Islet of Langerhans (tissue), 1 donor: ENCODE data around the gene MTNR1A.
"Not testable (repeated sequence)": the region's sequence is repeated elsewhere in the genome, so short reads cannot be mapped to it uniquely, and the experiment has no call there.

Experiments used
- FAIRE-seq: peaks from one replicate; lab custom pipeline; 2011; peaks lifted over from hg19 to GRCh38; lab: Jason Lieb, UNC

Gene MTNR1A

DNA sequence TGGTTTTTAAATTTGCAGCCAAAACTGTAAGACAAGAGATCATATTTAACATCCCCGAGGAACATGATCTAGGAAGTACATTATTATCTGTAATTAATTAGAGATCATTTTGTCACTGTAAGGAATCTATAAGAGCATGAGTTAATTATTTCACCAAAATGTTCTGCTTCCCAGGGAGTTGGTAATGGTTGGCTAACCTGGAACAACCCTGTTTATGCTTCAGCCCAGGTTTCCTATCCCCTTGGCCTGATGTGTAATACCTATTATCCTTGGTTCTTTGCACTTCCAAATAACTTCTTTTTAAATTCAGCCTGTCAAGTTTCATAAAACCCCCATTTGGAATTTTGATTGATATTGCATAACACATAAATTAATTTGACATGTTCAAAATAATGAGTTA, 6.4 kb upstream of the MTNR1A start:
- no peak for FAIRE-seq

DNA sequence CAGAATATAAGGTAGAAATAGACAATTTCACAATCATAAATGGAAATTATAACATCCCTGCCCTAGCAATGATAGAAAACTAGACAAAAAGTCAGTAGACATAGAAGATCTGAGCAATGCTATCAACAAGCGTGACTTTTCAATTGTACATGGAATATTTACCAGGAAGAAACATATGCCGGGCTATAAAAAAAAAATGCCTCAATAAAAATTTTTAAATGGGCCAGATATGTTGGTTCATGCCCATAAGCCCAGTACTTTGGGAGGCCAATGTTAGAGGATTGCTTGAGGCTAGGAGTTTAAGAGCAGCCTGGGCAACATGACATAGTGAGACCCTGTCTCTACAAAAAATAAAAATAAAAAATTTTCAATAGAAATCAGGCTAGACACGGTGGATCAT, 5.3 kb upstream of the MTNR1A start:
- FAIRE-seq, result no peak

DNA sequence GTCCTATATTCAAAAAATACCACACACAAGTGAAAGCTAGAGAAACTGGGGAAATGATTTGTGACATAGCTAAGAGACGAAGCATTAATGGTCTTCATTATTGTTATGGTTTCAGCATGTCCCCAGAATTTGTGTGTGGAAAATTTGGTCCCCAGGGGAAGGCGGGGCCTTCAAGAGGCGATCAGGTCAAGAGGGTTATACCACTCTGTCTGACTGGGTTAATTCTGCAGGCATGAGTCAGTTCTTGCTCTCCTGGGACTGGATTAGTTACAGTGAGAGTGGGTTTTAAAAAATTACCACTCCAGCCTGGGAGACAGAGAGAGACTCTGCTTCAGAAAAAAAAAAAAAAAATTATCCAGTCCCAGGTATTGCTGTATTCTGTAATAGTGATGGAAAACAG, 2.1 kb upstream of the MTNR1A start:
- no peak for FAIRE-seq

DNA sequence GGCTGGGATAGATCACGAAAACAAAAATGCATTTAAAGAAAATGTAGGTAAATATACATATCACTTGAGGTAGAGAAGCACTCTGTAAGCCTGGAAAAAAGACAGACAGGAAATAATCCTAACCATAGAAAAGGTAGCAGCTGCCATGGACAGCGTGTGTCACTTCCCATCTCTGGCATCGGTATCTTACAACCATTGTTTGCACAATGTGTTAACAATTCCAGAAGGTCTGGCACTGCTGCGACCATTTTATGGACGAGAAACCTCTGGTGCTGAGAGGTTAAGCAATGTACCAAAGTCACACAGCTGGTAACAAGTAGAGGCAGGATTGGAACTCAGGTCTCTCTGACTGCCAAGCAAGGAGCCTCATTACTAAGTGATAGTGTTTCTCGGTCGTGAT, 1.7 kb upstream of the MTNR1A start:
- FAIRE-seq, result no peak

DNA sequence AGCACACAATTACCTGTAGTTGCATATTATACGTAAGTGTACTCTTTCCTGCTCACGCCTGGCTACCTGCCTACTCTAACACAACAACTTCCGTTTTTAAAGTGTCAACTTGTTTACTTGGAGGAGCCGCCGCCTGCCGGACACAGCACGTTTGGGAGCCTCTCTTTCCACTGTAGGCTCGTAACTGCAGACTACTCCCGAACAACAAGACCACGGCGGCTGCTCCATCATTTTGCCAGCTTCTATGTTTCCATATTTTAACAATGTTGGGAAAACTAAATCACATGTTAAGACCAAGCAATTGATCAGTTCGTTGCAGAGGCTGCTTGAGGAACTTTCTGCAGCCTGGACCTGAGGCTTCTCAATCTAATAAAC, 841 bp downstream of the MTNR1A start:
- no peak for FAIRE-seq

DNA sequence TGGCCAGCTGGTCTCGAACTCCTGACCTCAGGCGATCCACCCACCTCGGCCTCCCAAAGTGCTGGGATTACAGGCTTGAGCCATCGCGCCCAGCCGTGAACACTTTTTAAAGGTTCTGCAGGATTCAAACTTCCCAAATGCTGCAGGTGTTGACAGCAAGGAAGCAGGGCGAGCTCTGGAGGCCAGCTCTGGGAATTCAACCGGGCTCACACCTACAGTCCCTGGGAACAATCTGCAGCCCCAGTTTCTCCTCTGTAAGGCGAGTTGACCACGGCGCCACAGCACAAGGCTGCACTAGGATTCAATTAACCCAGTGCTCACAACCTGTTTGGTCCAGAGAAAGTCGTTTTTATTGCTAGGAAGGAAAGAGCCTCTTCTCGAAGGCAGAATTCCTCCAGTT, 1.6 kb downstream of the MTNR1A start:
- FAIRE-seq, result no peak

DNA sequence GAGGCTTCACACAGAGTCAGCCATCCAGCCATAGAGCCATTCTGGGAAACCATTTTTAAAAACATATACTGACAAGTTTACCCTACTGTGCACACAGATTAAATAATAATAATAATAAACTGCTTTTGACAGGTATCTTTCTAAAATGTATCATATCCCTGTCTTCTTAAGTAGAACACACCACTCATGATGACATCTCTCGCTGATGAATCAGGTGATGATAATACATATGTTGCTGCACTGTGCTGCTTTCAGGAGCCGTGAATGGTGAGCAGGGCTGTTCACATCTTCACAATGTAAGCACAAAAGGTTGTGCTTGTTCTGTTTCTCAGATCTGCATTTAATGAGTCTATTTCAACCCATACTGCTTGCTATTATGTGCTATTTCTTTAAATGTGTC, 3.5 kb downstream of the MTNR1A start:
- FAIRE-seq, result no peak

DNA sequence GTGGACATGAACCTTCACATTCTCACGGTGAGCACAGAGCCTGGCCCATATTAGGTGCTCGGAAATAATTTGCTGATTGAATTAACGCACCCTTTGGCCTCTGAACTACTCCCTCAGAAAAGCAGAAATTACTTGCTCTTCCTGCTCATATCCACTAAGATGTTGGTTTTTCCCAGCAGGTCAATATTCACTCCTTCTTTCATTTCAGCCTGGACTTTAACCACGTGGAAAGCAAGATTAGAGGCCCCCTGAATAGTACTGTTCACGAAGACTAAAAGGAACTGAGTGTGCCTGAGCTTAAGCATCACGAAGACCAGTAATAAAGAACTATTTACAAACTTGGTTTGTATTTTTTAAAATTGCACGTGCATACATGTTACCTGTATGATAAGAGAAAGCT, 9.9 kb downstream of the MTNR1A start:
- FAIRE-seq, result no peak

DNA sequence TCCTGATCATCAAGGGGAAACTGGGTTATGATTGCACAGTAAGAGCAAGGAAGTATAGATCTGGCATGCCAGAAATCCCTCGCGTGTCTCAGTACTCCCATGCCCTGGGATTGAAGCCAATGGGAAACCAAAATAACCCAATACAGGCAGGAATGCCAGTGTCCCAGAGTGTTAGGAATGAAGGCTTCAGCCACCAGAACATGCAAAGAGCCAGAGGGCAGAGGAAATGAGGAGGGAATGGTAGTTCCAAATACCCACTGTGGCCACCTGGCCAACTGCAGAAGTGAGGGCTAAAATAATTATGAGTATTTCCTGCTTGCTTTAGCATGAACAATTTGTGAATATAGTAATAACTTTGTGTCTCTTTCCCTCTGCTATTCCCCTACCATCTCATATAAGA, 12.2 kb downstream of the MTNR1A start:
- no peak for FAIRE-seq

DNA sequence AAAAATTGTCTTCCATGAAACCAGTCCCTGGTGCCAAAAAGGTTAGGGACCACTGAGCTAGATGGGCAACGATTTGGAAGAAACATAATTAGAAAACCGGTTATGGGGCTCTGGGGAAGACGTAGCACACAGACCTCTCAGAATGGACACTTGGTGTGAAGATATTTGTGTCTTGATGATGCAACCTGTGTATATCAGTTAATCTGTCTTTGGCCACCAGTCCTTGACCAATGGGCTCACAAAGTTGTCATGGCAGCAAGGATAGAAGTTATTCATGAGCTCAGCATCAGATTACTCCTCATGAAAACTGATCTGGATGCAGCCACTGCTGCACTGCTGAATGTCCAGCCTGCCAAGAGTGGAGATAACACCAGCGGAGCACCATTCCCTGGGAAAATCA, 13.6 kb downstream of the MTNR1A start:
- FAIRE-seq, result no peak

DNA sequence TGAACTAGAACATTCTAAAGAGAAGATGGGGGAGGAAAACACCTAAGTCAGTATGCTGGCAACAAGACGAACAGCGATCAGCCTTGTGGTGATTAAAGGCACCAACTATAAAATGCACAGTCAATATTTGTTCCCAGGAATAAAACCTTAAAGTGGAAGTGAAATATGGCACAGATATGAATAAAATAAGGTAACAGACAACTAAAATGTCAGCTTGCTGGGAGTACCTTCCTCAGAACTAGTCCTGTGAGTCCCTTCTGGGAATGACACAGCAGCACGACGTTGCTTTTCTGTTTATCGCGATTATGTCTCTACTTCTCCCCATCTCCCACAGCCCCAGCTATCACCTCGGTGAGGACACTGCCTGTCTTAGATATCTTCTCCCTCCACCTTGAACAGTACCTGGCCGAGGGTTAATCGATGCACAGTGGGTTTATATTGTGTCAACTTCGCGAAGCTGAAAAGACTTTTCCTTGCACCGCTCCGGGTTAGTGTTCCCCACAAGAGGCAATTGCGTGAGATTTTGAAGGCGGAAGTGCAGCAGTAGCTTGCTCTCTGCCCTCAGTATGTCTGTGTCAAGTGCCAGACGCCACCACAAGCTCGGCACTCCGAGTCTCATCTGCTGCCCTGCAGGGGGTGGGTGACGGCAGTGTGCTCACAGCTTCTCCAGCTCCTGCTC, 17.4 kb downstream of the MTNR1A start:
- FAIRE-seq, result no peak

DNA sequence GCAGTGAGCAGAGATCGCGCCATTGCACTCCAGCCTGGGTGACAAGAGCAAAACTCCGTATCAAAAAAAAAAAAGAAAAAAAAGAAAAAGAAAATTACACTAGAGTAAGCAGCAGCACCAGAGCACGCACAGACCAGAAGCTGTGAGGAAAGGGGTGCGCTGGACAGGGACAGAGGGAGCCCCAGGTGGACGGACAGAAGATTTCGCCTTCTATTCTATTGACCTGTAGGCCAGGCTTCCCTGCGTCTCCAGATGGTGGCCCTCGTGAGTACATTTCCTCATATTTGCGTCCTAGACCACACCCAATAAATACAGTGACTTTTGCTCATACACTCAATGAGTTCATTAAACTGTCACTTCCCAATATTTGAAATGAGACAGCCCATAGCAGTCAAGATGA, 19.1 kb downstream of the MTNR1A start:
- no peak for FAIRE-seq

DNA sequence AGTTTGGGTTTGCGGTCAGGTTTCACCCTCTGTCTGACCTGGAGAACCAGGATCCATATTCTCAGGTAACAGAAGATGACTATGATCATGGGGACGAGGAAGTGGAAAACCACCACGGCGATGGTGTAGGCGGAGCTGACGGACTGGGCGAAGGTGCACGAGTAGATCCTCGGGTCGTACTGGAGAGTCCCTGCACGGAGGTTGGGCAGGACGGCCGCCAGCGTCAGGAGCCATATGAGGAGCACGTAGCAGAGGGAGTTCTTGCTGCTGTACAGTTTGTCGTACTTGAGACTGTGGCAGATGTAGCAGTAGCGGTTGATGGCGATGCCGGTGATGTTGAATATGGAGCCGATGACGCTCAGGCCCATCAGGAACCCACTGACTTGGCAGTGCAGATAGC, 21.3 kb downstream of the MTNR1A start:
- FAIRE-seq, result no peak

DNA sequence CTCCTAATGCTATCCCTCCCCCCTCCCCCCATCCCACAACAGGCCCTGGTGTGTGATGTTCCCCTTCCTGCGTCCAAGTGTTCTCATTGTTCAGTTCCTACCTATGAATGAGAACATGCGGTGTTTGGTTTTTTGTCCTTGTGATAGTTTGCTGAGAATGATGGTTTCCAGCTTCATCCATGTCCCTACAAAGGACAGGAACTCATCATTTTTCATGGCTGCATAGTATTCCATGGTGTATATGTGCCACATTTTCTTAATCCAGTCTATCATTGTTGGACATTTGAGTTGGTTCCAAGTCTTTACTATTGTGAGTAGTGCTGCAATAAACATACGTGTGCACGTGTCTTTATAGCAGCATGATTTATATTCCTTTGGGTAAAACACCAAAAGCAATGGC, 31.4 kb downstream of the MTNR1A start:
- not testable (repeated sequence) for FAIRE-seq

DNA sequence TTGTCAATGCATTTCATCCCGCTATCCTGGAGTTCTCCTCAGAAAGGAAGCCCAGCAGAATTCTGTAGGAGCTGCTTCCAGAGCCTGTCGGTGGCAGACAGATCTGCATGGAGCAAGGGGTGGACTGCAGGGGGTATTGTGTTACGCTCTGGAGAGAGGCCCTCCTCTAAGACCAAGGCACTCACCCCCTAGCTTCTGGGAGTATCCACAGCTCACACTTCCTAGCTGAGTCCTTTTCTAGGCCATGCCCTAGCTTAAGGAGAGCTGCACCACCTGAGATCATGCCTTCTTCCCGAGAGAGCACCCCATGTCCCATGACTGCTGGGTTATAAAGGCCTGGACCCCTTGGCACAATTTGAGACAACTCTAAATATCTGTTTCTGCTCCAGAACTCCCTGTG, 39.1 kb downstream of the MTNR1A start:
- no peak for FAIRE-seq

DNA sequence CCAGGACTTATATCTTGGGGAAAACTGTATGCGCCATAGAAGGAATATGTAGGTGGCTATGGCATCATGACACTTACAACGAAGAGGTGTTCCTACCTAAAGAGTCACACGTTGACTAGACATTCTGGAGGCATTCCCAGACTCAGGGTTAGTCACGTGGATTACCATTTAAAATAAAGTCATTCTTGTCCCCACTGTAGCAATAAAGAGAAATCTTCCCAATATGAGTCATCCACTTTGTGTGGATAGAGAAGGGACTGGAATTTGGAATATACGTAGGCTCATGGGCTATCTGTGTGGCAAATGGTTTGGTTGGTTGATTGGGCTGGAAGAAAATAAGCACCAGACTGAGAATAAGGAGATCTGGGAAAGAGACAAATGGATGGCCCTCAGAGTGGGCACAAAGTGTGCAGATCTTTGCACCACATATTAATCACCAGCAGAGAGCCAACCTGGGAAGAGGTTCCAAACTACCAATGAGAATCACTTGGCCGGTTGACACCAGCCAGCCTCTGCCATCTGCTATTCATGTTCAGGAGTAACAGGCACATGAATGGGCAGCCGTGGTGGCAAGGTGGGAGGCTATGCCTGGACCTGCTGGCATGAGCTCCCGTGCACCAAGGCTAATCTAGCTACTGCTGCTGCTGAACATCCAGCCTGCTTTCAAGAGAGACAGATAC, 41.0 kb downstream of the MTNR1A start:
- no peak for FAIRE-seq

DNA sequence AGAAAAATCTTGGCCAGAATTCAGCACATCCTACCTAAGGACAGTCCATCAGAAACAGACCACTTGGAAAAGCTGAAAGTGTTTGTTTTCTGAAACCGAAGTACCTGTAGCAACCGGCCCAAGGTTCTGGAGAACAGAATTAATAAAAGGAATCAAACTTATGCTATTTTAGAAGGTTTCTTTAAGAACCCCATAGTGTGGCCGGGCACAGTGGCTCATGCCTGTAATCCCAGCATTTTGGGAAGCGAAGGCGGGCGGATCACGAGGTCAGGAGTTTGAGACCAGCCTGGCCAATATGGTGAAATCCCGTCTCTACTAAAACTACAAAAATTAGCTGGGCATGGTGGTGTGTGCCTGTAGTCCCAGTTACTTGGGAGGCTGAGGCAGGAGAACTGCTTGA, 50.6 kb downstream of the MTNR1A start:
- not testable (repeated sequence) for FAIRE-seq

DNA sequence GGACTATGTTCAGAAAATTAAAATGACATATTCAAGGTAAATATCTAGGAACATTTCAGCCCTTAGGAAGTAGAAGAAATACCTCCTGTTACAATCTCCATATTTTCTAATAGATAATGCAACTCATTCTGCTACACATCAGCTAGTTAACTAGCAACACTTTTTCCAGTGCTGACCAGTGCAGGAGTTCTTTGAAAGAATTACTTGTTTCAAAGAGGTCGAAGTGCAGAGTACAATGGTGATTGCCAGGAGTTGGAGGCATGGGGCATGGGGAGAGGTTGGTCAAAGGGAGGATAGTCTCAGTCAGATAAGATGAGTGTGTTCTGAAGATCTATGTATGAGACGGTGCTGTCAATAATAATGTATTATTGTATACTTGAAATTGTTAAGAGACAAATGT, 53.1 kb downstream of the MTNR1A start:
- FAIRE-seq, result no peak

DNA sequence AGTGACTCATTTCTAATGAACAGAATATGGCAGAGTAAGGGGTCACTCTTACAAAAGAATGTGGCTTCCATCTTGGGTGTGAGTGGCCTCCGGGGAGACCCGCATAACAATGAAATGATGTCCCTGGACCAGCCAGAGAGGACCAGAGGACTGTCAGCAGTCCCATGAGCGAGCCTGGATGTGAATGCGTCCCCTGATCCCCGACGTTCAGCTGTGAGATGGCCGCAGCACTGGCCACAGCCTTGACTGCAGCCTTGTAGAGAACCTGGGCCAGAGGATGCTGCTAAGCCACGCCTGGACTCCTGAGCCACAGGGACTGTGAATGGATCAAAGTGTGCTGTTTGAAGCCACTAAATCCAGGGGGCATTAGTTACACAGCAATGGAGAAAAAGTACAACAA, 53.8 kb downstream of the MTNR1A start:
- no peak for FAIRE-seq

DNA sequence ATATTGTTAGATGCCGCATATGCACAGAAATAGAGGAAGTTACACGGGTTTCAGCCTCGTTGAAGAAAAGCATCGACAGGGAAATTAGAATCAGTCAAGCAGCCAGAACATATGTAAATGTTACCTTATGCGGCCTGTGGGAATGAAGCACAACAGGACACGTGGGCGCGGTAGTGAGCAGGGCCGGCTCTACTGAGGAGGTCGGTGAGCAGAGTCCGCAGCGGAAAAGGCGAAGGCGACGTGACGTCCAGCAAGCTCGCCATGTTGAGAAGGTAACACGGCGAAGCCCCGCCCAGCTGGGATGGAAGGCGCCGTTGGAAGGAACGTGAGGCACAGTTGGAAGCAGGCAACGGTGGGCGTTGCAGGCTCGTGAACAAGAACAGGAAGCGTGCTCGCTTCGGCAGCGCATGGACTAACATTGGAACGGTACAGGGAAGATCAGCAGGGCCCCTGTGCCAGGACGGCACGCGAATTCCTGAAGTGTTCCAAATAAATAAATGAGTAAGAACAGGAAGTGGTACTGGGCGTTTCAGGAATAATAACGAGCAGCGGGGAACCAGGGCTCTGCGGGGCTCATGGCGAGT, 54.6 kb downstream of the MTNR1A start:
- FAIRE-seq, result no peak

DNA sequence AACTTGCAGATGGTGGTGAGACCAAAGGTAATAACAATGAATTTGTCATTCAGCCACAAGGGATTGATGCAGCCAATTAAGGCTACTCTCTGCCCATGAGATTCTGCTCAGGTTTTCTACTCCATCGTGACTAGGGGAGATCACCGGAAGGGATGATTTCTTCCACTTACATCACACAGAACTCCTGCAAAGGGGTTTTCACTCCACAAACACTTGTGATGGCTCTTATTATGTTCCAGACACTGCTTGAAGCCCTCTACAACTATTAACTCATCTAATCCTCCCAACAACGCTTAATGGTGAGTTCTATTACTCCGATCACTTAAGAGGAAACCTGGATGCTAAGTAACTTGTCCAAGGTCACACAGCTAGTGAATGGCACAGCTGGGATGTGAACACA, 55.9 kb downstream of the MTNR1A start:
- no peak for FAIRE-seq

DNA sequence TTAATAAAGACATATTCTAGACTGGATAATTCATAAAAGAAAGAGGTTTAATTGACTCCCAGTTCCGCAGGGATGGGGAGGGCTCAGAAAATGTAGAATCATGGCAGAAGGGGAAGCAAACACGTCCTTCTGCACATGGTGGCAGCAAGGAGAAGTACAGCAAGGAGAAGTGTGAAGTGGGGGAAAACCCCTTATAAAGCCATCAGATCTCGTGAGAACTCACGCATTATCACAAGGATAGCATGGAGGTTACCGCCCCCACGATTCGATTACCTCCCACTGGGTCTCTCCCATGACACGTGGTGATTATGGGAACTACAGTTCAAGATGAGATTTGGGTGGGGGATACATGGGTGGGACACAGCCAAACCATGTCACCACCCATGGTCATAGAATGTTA, 58.3 kb downstream of the MTNR1A start:
- FAIRE-seq, result no peak

DNA sequence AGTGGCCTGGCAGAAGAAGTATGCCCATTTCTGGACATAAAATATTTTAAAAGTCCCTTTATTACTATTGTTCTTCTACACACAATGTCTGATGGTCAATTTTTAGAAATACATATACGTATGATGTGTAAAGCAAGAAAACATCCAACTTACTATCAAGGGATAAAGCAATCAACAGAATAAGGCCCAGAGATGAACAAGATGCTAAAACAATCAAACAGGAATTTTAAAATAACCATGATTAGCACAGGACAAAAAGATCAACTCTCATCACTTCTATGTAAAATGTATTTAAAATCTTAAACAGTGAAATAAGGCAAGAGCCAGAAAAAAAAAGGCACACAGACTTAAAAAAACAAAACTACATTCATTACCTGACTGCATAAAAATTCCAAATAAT, 60.9 kb downstream of the MTNR1A start:
- FAIRE-seq, result no peak

DNA sequence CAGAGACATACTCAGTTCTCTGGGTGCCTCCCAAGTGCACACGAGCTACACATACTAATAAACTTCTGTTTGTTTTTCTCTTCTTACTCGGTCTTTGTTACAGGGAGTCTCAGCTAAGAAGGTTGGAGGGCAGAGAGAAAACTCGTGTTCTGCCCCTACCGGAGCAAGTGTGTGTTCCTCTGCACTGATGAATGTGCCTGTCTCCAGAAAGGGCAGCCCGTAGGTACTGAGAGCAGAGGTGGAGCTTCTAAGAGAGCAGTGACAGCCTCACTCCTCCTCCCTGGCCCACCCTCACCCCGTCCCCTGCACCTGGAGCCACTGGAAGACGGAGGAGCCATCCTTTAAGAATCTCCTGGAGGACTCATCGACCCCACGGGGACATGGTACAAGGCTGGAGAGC, 67.6 kb downstream of the MTNR1A start:
- no peak for FAIRE-seq
